GM12878 (cell line): ENCODE measurements around the gene MGA. TPM values are rescaled to one million over a fixed set of nuclear protein-coding genes. Genes with fewer than 3 reads are reported as not detected.

Experiments
- microRNA counts: library from miRNA; unstranded; fragments of <30 nt; microRNA quantifications from one replicate; lab custom pipeline; 2016
- microRNA-seq: library from miRNA; unstranded; fragments of <30 nt; microRNA quantifications from one replicate; pipeline ENCODE4, GENCODE V29; 2018
- polyA plus RNA-seq, 11 experiments: library from polyadenylated mRNA; depleted of rRNA in 4 of 11; unstranded in 6 of 11; stranded (reverse) in 5 of 11; fragments of >200 nt; fragmentation: Nextera tagmentation in 4 of 11; fragmentation: Illumina TruSeq in 1 of 11; extraction: Ambion mirVana in 4 of 11; extraction: Trizol in 1 of 11; gene quantifications; 1 replicate in 1 of 11; 2 replicates in 10 of 11; pipeline versions ENCODE4 v1.2.1 to v1.2.3, GENCODE V29; 2011 to 2016; ENCODE audit warnings: inconsistent platforms in 2 of 11, missing spikeins in 2 of 11, low read depth in 1 of 11
- small RNA-seq: library from RNA; depleted of rRNA; stranded (forward); fragments of <200 nt; gene quantifications from one replicate; pipeline ENCODE3, GENCODE V24; 2014
- total RNA-seq, 4 experiments: library from RNA; depleted of rRNA in 3 of 4; stranded (reverse); fragments of >200 nt in 3 of 4; fragmentation: Illumina TruSeq in 1 of 4; extraction: Trizol in 1 of 4; gene quantifications; 2 replicates each; pipeline versions ENCODE4 v1.2.1 to v1.2.3, GENCODE V29; 2013 to 2021

The MGA gene
- total and polyA plus RNA-seq, 10 of the 15 experiments (the other 5 are each of a cell fraction or from before 2014, with no cell fraction given), result 2.6 to 29.6 (median 17.0) TPM

MicroRNAs encoded within 50 kb of the gene (microRNA counts, 767-probe panel; counts per million panel counts)
- microRNA hsa-miR-626 (lab: Ali Mortazavi, UCI), result 1,761 counts per million, percentile 68 among the panel's probes with 10 or more counts

Small RNAs within 50 kb of the gene (microRNA-seq; reads per million reads assigned to microRNA genes)
- not detected for gene MIR626

Small RNAs within 50 kb of the gene (small RNA-seq; reads per million reads assigned to genes)
- not detected for gene MIR626

Other genes with a start within 250 kb of the MGA start
Only the 7 nearest of the 9 such genes appear.
- gene ITPKA, start 166.5 kb upstream of the MGA start, total RNA-seq (2014; rRNA removed), result 0.54 and 0.90 TPM in 2 replicates
- 0.27 and 0.32 TPM in 2 replicates for gene ITPKA, start 166.5 kb upstream of the MGA start, total RNA-seq (2014; rRNA removed; fragmentation: Illumina TruSeq; extraction: Trizol)
- 0.64 and 0.67 TPM in 2 replicates for gene ITPKA, start 166.5 kb upstream of the MGA start, total RNA-seq (2021)
- 0.48 and 1.5 TPM in 2 replicates for gene ITPKA, start 166.5 kb upstream of the MGA start, polyA plus RNA-seq (2011; rRNA removed)
- gene ITPKA, start 166.5 kb upstream of the MGA start, polyA plus RNA-seq (2014; fragmentation: Illumina TruSeq; extraction: Trizol), result 0.04 TPM in 1 of 2 replicates, not detected in the other
- gene ITPKA, start 166.5 kb upstream of the MGA start, polyA plus RNA-seq (2014; fragmentation: Nextera tagmentation; extraction: Ambion mirVana), result under 1 TPM in 1 of 2 experiments, not detected in 1; 0.07 TPM
- 0.73 and 0.91 TPM in 2 replicates for gene ITPKA, start 166.5 kb upstream of the MGA start, polyA plus RNA-seq (2014; rRNA removed)
- under 1 TPM; 0.12 to 0.49 TPM for gene ITPKA, start 166.5 kb upstream of the MGA start, polyA plus RNA-seq (2016; fragmentation: Nextera tagmentation; extraction: Ambion mirVana)
- 0.33 and 0.45 TPM in 2 replicates for gene LTK, start 146.6 kb upstream of the MGA start, total RNA-seq (2014; rRNA removed)
- 0.13 and 0.14 TPM in 2 replicates for gene LTK, start 146.6 kb upstream of the MGA start, total RNA-seq (2014; rRNA removed; fragmentation: Illumina TruSeq; extraction: Trizol)
- 0.61 and 0.80 TPM in 2 replicates for gene LTK, start 146.6 kb upstream of the MGA start, total RNA-seq (2021)
- gene LTK, start 146.6 kb upstream of the MGA start, polyA plus RNA-seq (2011; rRNA removed), result 0.09 and 0.18 TPM in 2 replicates
- 0.22 TPM in 1 of 2 replicates, not detected in the other for gene LTK, start 146.6 kb upstream of the MGA start, polyA plus RNA-seq (2014; fragmentation: Illumina TruSeq; extraction: Trizol)
- under 1 TPM in 1 of 2 experiments, not detected in 1; 0.07 TPM for gene LTK, start 146.6 kb upstream of the MGA start, polyA plus RNA-seq (2014; fragmentation: Nextera tagmentation; extraction: Ambion mirVana)
- gene LTK, start 146.6 kb upstream of the MGA start, polyA plus RNA-seq (2014; rRNA removed), result 0.33 and 0.54 TPM in 2 replicates
- under 1 TPM; 0.11 to 0.20 TPM for gene LTK, start 146.6 kb upstream of the MGA start, polyA plus RNA-seq (2016; fragmentation: Nextera tagmentation; extraction: Ambion mirVana)
- gene RPAP1, start 116.1 kb upstream of the MGA start, total RNA-seq (2014; rRNA removed), result 14.3 and 16.5 TPM in 2 replicates
- 6.7 and 7.0 TPM in 2 replicates for gene RPAP1, start 116.1 kb upstream of the MGA start, total RNA-seq (2014; rRNA removed; fragmentation: Illumina TruSeq; extraction: Trizol)
- gene RPAP1, start 116.1 kb upstream of the MGA start, total RNA-seq (2021), result 39.9 and 50.6 TPM in 2 replicates
- 3.7 and 7.4 TPM in 2 replicates for gene RPAP1, start 116.1 kb upstream of the MGA start, polyA plus RNA-seq (2011; rRNA removed)
- 6.9 and 11.3 TPM in 2 replicates for gene RPAP1, start 116.1 kb upstream of the MGA start, polyA plus RNA-seq (2014; fragmentation: Illumina TruSeq; extraction: Trizol)
- 1 to 10 TPM; 6.0 to 7.7 TPM for gene RPAP1, start 116.1 kb upstream of the MGA start, polyA plus RNA-seq (2014; fragmentation: Nextera tagmentation; extraction: Ambion mirVana)
- 13.5 and 20.1 TPM in 2 replicates for gene RPAP1, start 116.1 kb upstream of the MGA start, polyA plus RNA-seq (2014; rRNA removed)
- gene RPAP1, start 116.1 kb upstream of the MGA start, polyA plus RNA-seq (2016; fragmentation: Nextera tagmentation; extraction: Ambion mirVana), result 10 to 100 TPM; 27.5 to 28.1 TPM
- 0.06 and 0.54 TPM in 2 replicates for gene TYRO3, start 101.2 kb upstream of the MGA start, total RNA-seq (2014; rRNA removed)
- 0.09 TPM in 1 of 2 replicates, not detected in the other for gene TYRO3, start 101.2 kb upstream of the MGA start, total RNA-seq (2014; rRNA removed; fragmentation: Illumina TruSeq; extraction: Trizol)
- gene TYRO3, start 101.2 kb upstream of the MGA start, total RNA-seq (2021), result 0.28 and 0.64 TPM in 2 replicates
- 0.08 TPM in 1 of 2 replicates, not detected in the other for gene TYRO3, start 101.2 kb upstream of the MGA start, polyA plus RNA-seq (2011; rRNA removed)
- 0.16 and 0.19 TPM in 2 replicates for gene TYRO3, start 101.2 kb upstream of the MGA start, polyA plus RNA-seq (2014; fragmentation: Illumina TruSeq; extraction: Trizol)
- not detected for gene TYRO3, start 101.2 kb upstream of the MGA start, polyA plus RNA-seq (2014; fragmentation: Nextera tagmentation; extraction: Ambion mirVana)
- gene TYRO3, start 101.2 kb upstream of the MGA start, polyA plus RNA-seq (2014; rRNA removed), result 0.28 TPM in 1 of 2 replicates, not detected in the other
- gene TYRO3, start 101.2 kb upstream of the MGA start, polyA plus RNA-seq (2016; fragmentation: Nextera tagmentation; extraction: Ambion mirVana), result under 1 TPM in 1 of 2 experiments, not detected in 1; 0.16 TPM
- 8.5 and 13.5 TPM in 2 replicates for gene MAPKBP1, start 114.1 kb downstream of the MGA start, total RNA-seq (2014; rRNA removed)
- 6.7 and 7.2 TPM in 2 replicates for gene MAPKBP1, start 114.1 kb downstream of the MGA start, total RNA-seq (2014; rRNA removed; fragmentation: Illumina TruSeq; extraction: Trizol)
- 15.7 and 19.0 TPM in 2 replicates for gene MAPKBP1, start 114.1 kb downstream of the MGA start, total RNA-seq (2021)
- gene MAPKBP1, start 114.1 kb downstream of the MGA start, polyA plus RNA-seq (2011; rRNA removed), result 3.6 and 6.5 TPM in 2 replicates
- 6.8 and 7.5 TPM in 2 replicates for gene MAPKBP1, start 114.1 kb downstream of the MGA start, polyA plus RNA-seq (2014; fragmentation: Illumina TruSeq; extraction: Trizol)
- under 1 TPM; 0.44 to 0.50 TPM for gene MAPKBP1, start 114.1 kb downstream of the MGA start, polyA plus RNA-seq (2014; fragmentation: Nextera tagmentation; extraction: Ambion mirVana)
- 10.4 and 12.2 TPM in 2 replicates for gene MAPKBP1, start 114.1 kb downstream of the MGA start, polyA plus RNA-seq (2014; rRNA removed)
- 1 to 10 TPM; 6.5 to 7.8 TPM for gene MAPKBP1, start 114.1 kb downstream of the MGA start, polyA plus RNA-seq (2016; fragmentation: Nextera tagmentation; extraction: Ambion mirVana)
- gene JMJD7, start 167.7 kb downstream of the MGA start, total RNA-seq (2014; rRNA removed), result 7.5 and 8.5 TPM in 2 replicates
- gene JMJD7, start 167.7 kb downstream of the MGA start, total RNA-seq (2014; rRNA removed; fragmentation: Illumina TruSeq; extraction: Trizol), result 4.4 and 4.7 TPM in 2 replicates
- 10.3 and 12.2 TPM in 2 replicates for gene JMJD7, start 167.7 kb downstream of the MGA start, total RNA-seq (2021)
- 3.7 and 6.8 TPM in 2 replicates for gene JMJD7, start 167.7 kb downstream of the MGA start, polyA plus RNA-seq (2011; rRNA removed)
- 0.86 and 5.3 TPM in 2 replicates for gene JMJD7, start 167.7 kb downstream of the MGA start, polyA plus RNA-seq (2014; fragmentation: Illumina TruSeq; extraction: Trizol)
- 1 to 10 TPM in 1 of 2 experiments, under 1 TPM in 1; 0.79 to 2.2 TPM for gene JMJD7, start 167.7 kb downstream of the MGA start, polyA plus RNA-seq (2014; fragmentation: Nextera tagmentation; extraction: Ambion mirVana)
- gene JMJD7, start 167.7 kb downstream of the MGA start, polyA plus RNA-seq (2014; rRNA removed), result 8.9 and 9.9 TPM in 2 replicates
- gene JMJD7, start 167.7 kb downstream of the MGA start, polyA plus RNA-seq (2016; fragmentation: Nextera tagmentation; extraction: Ambion mirVana), result 10 to 100 TPM in 1 of 2 experiments, 1 to 10 TPM in 1; 6.3 to 10.4 TPM
- 2.6 and 3.1 TPM in 2 replicates for gene PLA2G4B, start 178.4 kb downstream of the MGA start, total RNA-seq (2014; rRNA removed)
- 0.67 and 0.78 TPM in 2 replicates for gene PLA2G4B, start 178.4 kb downstream of the MGA start, total RNA-seq (2014; rRNA removed; fragmentation: Illumina TruSeq; extraction: Trizol)
- gene PLA2G4B, start 178.4 kb downstream of the MGA start, total RNA-seq (2021), result 3.1 and 6.6 TPM in 2 replicates
- gene PLA2G4B, start 178.4 kb downstream of the MGA start, polyA plus RNA-seq (2011; rRNA removed), result 2.7 and 3.2 TPM in 2 replicates
- 0.43 and 2.4 TPM in 2 replicates for gene PLA2G4B, start 178.4 kb downstream of the MGA start, polyA plus RNA-seq (2014; fragmentation: Illumina TruSeq; extraction: Trizol)
- under 1 TPM; 0.22 to 0.93 TPM for gene PLA2G4B, start 178.4 kb downstream of the MGA start, polyA plus RNA-seq (2014; fragmentation: Nextera tagmentation; extraction: Ambion mirVana)
- gene PLA2G4B, start 178.4 kb downstream of the MGA start, polyA plus RNA-seq (2014; rRNA removed), result 3.8 and 6.9 TPM in 2 replicates
- gene PLA2G4B, start 178.4 kb downstream of the MGA start, polyA plus RNA-seq (2016; fragmentation: Nextera tagmentation; extraction: Ambion mirVana), result 1 to 10 TPM; 4.4 to 6.3 TPM